NCI-H446 (cell line): ENCODE measurements around the gene MROH9.

Experiments
- DNase-seq, 2 experiments: peaks; one replicate each; lab custom pipeline; 2025; lab: John Stamatoyannopoulos, UW

Gene MROH9

GRCh38 chr1:170967042-170967910, 31.9 kb downstream of the MROH9 start:
- DNase-seq, result peak in 1 of 2 experiments; percentile 38

- no peak for DNase-seq
Measured at GRCh38 chr1:170970256-170970655, 34.9 kb downstream of the MROH9 start.

- no peak for DNase-seq
Measured at GRCh38 chr1:170978371-170978910, 43.1 kb downstream of the MROH9 start.

- DNase-seq, result no peak
Measured at GRCh38 chr1:170985406-170985805, 50.1 kb downstream of the MROH9 start.

GRCh38 chr1:170986901-170987300, 51.6 kb downstream of the MROH9 start:
- DNase-seq, result no peak

GRCh38 chr1:170987424-170987823, 52.1 kb downstream of the MROH9 start:
- DNase-seq, result no peak

GRCh38 chr1:170993151-170993550, 57.8 kb downstream of the MROH9 start:
- DNase-seq, result no peak

- no peak for DNase-seq
Measured at GRCh38 chr1:170993717-170994116, 58.4 kb downstream of the MROH9 start.

- no peak for DNase-seq
Measured at GRCh38 chr1:171014880-171015279, 79.5 kb downstream of the MROH9 start.

- no peak for DNase-seq
Measured at GRCh38 chr1:171017426-171017825, 82.1 kb downstream of the MROH9 start.

- no peak for DNase-seq
Measured at GRCh38 chr1:171019971-171020370, 84.6 kb downstream of the MROH9 start.

- DNase-seq, result no peak
Measured at GRCh38 chr1:171032822-171033702, 97.7 kb downstream of the MROH9 start.

GRCh38 chr1:171037626-171038025, 102.3 kb downstream of the MROH9 start:
- no peak for DNase-seq

- no peak for DNase-seq
Measured at GRCh38 chr1:171038284-171038683, 103.0 kb downstream of the MROH9 start.

- no peak for DNase-seq
Measured at GRCh38 chr1:171048014-171048413, 112.7 kb downstream of the MROH9 start.

- DNase-seq, result no peak
Measured at GRCh38 chr1:171052977-171053376, 117.6 kb downstream of the MROH9 start.

- DNase-seq, result no peak
Measured at GRCh38 chr1:171055966-171056643, 120.8 kb downstream of the MROH9 start.

- no peak for DNase-seq
Measured at GRCh38 chr1:171061425-171062143, 126.2 kb downstream of the MROH9 start.

- DNase-seq, result no peak
Measured at GRCh38 chr1:171062902-171063301, 127.6 kb downstream of the MROH9 start.

GRCh38 chr1:171075041-171075440, 139.7 kb downstream of the MROH9 start:
- no peak for DNase-seq

GRCh38 chr1:171081314-171081753, 146.0 kb downstream of the MROH9 start:
- no peak for DNase-seq
